NCI-H2227 (cell line): ENCODE data around the gene TXNDC9.
"Not testable (repeated sequence)": the region's sequence is repeated elsewhere in the genome, so short reads cannot be mapped to it uniquely, and the experiment has no call there.

Source experiments
- DNase-seq: peaks from one replicate; lab custom pipeline; 2025; ENCODE audit not compliant: unreplicated experiment; lab: John Stamatoyannopoulos, UW

The TXNDC9 gene

DNA sequence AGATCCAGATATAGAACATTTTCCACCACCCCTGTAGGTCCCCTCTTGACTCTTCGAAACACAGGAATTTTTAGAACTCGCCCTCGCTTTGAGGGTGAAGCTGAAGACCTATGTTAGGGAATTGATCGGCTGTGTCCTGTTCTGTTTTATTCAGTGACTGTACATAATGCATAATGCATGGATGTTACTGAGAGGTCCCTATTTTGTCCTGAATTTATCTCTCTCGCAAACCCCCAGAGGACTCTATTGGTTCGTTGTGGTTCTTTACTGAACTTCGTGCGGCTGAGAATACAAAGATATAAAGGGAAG is 625 bp upstream of the TXNDC9 start:
- no peak for DNase-seq

DNA sequence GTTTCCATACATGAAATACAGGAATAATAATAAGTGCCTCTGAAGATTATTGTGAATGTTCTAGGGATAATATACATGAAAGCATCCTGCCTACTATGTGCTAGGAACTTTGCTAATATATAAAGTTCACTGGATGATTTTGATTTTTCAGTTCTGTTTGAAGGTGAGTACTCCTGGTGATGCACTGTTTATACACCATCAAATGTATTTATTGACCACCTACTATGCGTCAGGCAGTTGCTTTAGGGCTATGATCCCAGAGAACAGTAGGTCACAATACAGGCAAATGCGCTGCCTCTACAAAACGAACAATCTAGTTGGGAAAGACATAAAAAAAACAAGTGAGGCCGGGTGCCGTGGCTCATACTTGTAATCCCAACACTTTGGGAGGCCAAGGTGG is 10.7 kb downstream of the TXNDC9 start:
- DNase-seq = no peak

DNA sequence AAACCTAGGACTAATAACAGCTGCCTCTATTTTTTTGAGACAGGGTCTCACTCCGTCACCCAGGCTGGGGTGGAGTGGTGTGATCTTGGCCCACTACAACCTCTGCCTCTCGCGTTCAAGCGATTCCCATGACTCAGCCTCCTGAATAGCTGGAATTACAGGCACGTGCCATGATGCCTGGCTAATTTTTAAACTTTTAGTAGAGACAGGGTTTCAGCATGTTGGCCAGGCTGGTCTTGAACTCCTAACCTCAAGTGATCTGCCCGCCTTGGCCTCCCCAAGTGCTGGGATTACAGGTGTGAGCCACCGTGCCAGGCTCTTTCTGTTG is 18.3 kb downstream of the TXNDC9 start:
- not testable (repeated sequence) for DNase-seq

DNA sequence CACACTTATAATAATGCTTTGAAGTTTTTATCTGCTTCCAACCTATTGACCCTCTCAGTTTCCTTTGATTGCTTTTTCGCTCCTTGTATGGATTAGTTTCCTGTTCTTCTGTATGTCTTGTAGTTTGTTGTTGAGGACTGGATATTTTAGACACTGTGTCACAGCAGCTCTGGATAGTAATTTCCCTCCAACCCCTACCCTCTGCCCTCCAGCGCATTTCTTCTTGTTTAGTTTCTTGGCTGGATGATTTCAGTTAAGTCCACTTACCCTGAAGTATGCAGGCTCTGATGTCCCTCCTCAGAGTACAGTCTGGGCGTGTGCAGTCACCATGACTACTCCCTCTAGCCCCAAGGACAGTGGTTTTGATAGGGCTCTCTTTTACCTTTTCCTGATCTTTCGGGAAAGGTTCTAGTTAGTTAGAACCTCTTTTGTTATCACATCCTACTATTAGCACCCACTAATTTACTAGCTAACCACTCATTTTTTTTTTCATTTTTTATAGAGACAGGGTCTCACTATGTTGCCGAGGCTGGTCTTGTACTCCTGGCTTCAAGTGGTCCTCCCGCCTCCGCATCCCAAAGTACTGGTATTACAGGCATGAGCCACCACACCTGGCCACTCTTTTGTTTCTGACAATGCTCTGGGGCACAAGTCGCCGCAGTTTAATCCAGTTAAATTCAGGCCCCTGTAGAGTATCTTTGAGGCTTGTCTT is 18.8 kb downstream of the TXNDC9 start:
- no peak for DNase-seq

DNA sequence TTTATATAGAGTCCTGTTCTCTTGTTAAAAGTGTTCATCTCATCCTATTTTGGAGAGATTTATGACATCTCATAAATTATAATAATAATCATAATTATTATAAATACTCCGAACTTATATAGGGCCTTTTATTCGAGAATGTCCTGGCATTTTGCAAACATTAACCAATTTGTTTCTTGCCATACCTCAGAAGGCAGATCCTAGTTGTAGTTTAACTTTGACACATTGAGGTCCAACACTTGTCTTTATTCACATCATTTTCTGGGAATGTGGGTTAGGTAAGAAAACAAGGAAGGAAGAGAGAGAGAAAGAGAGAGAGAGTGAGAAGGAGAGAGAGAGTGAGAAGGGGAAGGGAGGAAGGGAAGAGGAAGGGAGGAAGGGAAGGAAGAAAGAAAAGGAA is 35.0 kb downstream of the TXNDC9 start, which contains the start of gene LYG1:
LYG1 (minus strand) TSS at position 101 of the 400 bp plus-strand sequence. CDS start 5,527 bp downstream, outside the sequence.
- not testable (repeated sequence) for DNase-seq

DNA sequence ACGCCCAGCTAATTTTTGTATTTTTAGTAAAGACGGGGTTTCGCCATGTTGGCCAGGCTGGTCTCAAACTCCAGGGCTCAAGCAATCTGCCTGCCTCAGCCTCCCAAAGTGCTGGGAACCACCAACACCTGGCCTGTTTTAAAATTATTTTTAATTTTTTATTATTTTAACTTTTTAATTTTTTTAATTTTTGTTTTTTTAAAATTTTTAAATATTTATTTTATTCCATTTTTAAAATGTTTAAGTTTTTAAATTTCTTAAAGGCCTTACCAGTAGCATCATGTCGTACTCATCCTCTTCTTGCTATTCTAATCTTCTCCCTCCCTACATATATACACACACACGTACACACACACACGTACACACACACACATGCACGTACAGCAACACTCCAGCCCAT is 36.6 kb downstream of the TXNDC9 start:
- no peak for DNase-seq

DNA sequence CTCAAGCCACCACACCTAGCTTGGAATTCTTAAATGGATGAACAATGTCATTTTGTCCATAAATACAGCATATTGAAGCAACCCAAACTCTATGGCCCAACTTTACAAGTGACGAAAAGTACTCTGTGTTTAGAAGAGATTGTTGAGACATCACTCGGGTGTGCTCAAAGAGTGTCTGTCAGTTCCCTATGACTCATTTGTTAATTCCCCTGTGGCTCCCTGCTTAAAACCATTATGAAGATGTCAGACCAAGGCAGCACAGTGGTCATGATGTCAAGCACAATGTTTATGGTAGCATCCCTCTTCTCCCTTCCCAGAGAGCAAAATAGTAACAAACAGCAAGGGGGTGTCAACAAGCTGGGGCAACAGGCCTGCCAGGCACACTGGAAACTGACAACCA is 38.1 kb downstream of the TXNDC9 start:
- no peak for DNase-seq

DNA sequence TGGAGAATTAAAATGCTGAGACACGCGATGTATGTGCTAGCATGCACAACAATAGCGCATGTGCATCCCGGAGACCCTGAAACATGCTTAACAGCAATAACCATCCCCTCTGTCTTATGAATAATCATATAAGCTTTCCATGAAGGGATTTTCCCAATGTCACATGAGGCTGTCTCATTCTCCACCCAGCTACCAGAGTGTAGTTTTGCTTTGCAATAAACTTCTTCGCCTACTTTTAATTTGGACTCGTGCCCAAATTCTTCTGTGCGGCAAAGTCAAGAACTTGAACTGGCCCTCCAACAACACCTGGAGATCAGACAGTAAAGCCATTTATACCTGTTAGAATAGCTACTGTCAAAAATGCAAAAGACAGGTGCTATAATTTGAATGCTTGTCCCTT is 50.6 kb downstream of the TXNDC9 start:
- no peak for DNase-seq

DNA sequence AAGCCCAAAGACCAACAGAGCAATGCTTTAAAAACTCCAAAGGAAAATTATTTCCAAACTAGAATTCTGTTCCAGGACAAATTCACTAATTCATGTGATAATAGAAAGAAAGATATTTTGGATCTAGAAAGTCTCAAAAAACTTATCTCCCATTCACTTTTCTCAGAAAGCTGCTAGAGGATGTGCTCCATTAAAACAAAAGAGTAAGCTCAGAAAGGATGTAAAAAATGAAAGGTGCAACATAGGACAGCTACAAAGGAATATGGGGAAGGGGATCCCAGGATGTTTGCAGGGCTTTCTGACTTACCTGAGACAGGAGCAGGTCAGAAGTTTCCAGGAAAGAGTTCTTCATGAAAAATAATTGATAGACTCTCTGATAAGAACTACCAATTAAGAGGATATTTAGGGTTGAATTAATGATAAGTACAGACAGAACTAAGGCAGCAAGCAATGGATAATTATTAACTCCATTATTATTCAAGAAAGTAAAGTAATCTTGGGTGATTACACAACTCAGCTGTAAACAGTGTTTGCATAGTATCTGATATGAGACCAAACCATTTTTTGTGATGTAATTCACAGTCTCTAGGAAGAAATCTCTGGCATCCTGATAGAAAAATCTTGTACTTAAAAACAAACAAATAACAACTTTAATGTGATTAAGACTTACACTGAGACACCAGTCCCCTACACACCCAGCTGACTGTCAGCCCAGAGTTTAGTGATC is 56.0 kb downstream of the TXNDC9 start:
- no peak for DNase-seq

DNA sequence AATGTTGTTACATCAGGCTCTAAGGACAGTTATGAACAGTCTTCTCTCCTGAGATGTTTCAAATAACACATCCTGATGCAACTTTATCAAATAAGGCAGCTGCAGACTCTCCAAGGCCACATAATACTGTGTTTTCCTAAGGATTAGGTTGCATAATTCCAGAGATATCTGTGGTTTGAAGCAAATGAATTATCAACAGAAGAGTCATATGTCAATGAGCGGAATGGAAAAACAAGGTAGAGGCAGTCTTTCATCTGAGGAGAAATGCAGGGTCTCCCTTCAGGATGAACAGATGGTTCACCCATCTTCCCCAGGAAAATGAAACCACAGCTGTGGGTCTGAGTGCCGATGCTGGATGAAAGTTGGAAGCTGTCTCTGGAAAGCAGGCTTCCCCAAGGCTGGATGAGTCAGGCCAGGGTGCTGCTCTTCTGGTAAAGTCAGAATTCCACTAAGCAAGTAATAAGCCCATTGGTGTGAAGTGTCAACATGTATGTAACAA is 57.3 kb downstream of the TXNDC9 start:
- DNase-seq = no peak

DNA sequence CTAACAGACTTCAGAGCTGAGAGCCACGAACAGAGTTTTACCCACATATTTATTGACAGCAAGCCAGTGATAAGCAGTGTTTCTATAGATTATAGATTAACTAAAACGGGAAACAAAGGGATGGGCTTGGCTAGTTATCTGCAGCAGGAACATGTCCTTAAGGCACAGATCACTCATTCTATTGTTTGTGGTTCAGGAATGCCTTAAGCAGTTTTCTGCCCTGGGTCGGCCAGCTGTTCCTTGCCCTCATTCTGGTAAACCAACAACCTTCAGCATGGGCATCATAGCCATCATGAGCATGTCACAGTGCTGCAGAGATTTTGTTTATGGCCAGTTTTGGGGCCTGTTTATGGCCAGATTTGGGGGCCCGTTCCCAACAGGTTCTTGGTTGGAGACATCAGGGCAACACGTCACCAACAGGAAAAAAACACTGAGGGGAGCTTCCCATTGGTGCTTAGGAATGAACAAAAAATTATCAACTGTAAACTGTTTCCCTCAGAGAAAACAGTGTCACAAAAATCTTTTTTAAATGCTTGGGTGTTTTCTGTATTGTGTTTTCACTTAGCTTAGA is 57.9 kb downstream of the TXNDC9 start:
- not testable (repeated sequence) for DNase-seq

DNA sequence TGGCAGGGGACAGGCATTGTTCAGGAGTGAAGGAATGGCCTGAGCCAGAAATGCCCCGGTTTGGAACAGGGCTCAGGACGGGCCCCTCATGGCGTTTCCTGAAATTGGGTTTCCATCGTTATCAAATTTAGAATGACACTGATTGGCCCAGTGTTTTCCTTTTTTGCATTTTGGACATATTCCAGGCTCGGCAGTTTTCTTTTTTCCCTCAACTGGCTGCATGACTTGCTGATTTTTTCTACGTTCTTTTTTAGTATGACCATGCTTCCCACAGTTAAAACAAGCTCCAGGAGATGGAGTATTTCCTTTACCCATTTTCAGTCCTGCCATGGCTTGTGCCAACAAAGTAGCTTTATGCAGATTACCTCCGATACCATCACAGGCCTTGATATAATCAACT is 60.3 kb downstream of the TXNDC9 start:
- DNase-seq = no peak
